Neural cell (in vitro differentiated cells): Measurements from ENCODE around the gene PCDHAC2.

Experiments
- CTCF ChIP-seq: fragments of 450-650 bp; IDR thresholded peaks from 2 replicates; pipeline ENCODE4 v1.5.1; 2014; ENCODE audit warnings: antibody characterized with exemption, mild to moderate bottlenecking, moderate library complexity; ENCODE audit not compliant: poor library complexity, severe bottlenecking
- REST ChIP-seq: IDR thresholded peaks from 2 replicates; pipeline ENCODE4 v1.6.1; 2012; ENCODE audit warnings: borderline replicate concordance

GRCh38 chr5:141007791-141008190 lies 41.5 kb downstream of the PCDHAC2 start:
- no peak for TF ChIP-seq REST
- no peak for TF ChIP-seq CTCF
